Fibroblast of skin of left quadriceps (primary cell): ENCODE data around the gene TRIM5.
A peak's percentile ranks its signal among the peaks of the same experiment; 100 is the strongest.
"Not testable (repeated sequence)": the region's sequence is repeated elsewhere in the genome, so short reads cannot be mapped to it uniquely, and the experiment has no call there.

Experiments used
- DNase-seq, 2 experiments: peaks; one replicate each; pipeline ENCODE4 v3.0.0-alpha.2; 2013; ENCODE audit warnings: low read depth in 2 of 2

TRIM5 gene, protein sequence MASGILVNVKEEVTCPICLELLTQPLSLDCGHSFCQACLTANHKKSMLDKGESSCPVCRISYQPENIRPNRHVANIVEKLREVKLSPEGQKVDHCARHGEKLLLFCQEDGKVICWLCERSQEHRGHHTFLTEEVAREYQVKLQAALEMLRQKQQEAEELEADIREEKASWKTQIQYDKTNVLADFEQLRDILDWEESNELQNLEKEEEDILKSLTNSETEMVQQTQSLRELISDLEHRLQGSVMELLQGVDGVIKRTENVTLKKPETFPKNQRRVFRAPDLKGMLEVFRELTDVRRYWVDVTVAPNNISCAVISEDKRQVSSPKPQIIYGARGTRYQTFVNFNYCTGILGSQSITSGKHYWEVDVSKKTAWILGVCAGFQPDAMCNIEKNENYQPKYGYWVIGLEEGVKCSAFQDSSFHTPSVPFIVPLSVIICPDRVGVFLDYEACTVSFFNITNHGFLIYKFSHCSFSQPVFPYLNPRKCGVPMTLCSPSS

DNA sequence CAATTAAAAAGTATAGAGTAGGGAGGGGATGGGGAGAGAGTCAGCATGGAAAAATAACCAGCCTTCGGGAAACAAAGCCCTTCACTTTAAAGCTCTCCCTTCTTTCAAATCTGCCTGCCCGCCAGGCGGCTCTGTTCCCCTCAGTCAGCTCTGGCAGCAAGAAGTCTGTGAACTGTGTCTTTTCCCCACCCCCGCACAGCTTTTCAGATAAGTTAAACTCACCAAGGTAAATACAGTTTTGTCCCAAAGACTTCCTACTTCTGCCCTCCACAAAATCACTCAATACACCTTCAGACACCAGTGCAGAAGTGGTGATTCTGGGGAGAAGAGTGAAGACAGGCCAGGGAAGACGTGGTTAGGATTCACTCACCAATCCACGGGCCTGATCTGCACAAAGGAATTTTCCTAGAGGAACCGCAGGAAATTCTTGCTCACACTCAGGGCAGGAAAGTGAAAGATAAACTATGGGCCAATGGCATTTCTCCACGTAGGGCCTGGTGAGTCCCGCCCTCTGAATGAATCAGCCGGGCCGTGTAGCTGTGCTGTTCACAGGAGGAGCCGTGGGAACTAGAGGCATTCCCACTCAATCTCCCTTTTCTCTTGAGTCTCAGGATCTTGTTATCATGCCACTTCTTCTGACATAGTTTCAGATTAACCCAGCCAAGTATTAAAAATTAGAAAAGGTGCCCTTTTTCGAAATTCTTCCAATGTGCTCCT is at the start of gene TRIM5:
Gene TRIM5, minus strand, starts transcription at position 429 of the 717 bp plus-strand sequence. CDS start 4,897 bp downstream, outside the sequence.
- peak; percentile 94 to 95 for DNase-seq

DNA sequence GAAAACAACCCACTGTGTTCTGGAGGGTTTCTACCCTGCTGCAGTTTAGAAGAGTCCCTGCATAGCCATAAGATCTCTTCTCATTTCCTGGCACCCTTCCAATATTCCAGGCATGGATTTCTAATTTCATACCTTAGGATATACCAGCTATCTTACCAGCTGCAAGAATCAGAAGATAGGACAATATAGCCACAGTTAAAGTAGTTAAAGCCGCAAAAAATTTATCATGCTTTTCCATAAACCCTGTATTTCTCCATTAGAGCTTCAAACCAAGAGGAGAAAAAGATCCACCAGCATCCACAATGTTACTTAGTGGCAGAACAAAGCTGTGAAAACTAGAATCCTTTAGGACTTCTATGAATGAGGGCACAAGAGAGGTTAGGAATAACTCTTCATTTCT is 42.8 kb upstream of the TRIM5 start:
- no peak for DNase-seq

DNA sequence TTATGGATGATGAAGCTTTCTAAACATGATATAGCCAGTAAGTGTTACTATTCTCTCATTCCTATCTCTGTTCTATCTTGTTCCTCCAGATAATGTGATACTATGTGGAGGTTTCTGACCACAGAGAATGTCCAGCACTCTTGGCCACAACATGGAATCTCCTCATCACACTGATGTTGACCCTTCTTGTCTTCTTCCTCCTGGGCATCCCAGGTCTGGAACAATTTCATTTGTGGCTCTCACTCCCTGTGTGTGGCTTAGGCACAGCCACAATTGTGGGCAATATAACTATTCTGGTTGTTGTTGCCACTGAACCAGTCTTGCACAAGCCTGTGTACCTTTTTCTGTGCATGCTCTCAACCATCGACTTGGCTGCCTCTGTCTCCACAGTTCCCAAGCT is 41.5 kb upstream of the TRIM5 start:
- no peak for DNase-seq

DNA sequence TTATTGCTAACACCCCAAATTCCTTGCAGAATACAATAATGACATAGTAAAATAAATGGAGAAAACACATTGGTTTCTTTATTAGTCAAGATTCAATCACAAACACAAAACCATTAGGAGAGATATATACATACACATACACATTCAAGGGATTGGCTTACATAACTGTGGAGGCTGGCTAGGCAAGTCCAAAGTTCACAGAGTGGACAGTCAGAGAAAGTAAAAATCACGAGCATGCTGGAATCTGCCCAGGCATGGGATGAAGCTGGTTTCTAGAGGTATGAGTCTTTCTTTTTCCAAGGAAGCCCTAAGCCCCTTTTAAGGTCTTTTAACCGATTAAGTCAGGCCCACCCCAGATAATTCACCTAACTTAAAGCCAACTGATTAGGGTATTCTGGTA is 37.7 kb upstream of the TRIM5 start:
- DNase-seq: no peak

DNA sequence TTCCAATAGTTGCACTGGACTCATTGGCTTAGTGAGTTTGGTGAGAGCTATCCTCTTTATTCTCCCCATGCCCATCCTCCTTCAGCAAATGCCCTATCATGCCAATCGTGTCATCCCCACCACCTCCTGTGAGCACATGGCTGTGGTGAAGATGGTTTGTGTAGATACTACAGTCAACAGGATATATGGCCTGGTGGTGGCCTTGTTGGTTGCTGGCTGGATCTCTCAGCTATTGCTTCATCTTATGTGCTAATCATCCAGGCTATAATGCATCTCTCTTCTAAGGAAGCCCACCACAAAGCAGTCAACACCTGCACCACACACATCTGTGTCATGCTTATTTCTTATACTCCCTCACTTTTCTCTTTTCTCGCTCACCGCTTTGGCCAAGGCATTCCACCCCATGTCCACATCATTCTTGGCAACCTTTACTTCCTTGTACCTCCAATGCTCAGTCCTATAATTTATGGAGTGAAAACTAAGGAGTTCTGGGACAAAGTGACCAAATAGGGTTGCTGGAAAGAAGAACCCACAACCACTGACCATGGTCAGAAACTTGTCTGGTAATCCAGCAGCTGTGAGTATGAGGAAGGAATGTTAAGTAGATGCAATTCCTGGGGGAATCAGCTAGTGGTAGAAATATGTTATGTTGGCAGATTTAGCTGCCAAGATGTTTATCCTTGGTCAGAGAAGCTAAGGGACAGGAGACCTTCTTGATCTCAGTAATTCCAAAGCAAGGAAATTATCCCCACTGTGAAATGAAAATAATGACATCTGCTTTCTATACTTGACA is 35.0 kb upstream of the TRIM5 start:
- no peak for DNase-seq

DNA sequence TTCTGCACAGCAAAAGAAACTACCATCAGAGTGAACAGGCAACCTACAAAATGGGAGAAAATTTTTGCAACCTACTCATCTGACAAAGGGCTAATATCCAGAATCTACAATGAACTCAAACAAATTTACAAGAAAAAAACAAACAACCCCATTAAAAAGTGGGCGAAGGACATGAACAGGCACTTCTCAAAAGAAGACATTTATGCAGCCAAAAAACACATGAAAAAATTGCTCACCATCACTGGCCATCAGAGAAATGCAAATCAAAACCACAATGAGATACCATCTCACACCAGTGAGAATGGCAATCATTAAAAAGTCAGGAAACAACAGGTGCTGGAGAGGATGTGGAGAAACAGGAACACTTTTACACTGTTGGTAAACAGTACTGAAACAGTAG is 31.6 kb upstream of the TRIM5 start:
- DNase-seq: not testable (repeated sequence)

DNA sequence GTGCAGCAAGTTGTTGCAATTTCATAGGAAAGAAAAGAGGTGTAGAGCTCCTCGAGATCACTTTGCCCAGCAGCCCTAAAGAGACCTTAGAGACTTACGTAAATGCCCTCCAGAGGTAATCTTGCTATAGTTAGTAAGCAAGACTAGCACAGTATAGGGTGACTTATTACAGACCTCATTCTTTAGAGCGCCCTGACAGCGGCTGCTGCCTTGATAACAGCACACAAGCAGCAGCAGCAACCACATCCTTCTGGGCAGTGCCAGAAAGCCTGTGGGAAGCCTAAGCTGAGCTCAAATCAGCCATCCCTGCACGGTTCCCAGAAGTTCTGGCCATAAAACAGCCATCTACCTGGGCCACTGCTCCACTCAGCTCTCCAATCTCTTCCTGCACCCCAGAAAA is 28.8 kb upstream of the TRIM5 start:
- no peak for DNase-seq

DNA sequence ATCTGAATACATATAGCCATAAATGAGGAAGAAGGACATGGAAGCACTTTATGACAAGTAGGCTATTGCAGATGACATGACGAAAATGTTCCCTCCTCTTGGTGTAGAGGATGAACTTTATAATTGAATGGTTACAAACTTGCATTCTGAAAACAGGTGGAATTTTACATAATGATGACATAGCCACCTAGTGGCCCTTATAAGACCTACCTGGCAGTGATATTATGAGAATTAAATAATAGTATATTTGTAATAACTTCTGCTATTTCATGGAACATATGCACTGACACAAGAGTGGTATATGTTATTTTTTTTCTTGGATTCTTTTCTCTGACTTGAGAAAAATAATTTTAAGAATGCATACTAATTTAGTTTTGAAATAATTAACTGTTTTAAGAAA is 27.6 kb upstream of the TRIM5 start:
- DNase-seq: no peak

DNA sequence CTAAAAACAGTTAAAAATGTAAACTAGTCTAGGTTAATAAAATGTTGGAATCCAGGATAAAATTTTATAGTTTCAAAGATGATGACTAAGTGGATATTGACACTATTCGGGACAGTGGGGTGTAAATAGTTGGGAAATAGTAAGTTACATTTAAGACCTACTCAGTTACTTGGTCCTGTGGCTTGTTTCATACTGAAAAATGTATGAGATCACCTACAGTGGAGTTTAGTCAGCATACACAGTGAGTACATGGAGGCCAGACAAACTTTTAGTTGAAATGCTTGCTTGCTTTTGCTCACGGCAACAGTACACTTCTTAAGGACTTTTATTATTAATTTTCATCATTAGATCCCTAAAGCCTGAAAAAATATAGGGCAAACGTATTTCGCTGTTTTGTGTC is 20.8 kb upstream of the TRIM5 start:
- DNase-seq: no peak

DNA sequence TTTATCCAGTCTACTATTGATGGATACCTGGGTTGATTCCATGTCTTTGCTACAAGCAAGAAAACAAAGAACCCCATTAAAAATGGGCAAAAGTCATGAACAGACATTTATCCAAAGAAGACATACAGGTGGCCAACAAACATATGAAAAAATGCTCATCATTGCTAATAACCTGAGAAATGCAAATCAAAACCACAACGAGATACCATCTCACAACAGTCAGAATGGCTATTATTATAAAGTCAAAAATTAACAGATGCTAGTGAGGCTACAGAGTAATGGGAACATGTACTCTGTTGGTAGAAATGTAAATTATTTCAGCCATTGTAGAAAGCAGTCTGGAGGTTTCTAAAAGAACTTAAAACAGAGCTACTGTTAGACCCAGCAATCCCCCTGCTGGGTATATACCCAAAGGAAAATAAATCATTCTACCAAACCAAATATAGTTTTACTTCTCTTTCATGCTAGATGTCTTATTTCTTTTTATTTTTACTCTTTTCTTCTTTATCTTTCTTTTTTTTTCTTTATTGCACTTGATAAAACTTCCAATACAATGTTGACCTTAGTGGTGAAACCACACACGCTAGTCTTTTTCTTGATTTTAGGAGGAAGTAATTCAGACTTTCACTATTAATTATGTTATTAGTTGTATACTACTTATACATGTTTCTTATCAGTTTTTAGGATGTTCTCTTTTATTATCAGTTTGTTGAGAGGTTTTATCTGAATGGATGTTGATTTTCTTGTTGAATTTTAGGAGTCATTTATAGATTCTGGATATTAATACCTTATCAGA is 19.1 kb upstream of the TRIM5 start:
- no peak for DNase-seq

DNA sequence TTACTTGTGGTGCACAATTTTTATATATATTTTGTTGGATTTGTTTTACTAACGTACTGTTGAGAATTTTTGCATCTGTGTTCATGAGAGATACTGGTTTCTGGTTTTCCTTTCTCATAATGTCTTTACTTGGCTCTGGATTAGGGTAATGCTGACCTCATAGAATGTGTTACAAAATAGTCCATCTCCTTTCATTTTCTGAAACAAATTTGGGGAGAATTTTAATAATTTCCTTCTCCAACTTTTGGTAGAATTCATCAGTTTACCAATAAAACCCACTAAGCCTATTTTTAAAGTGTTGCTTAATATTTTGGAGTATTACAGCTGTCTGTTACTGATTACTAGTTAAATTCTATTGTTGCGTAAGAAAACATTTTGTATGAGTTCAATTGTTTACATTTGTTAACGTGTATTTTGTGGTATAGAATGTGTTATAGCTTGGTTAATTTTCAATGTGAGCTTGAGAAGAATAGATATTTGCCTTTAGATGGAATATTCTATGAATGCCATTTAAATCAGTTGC is 16.2 kb upstream of the TRIM5 start:
- DNase-seq: no peak

DNA sequence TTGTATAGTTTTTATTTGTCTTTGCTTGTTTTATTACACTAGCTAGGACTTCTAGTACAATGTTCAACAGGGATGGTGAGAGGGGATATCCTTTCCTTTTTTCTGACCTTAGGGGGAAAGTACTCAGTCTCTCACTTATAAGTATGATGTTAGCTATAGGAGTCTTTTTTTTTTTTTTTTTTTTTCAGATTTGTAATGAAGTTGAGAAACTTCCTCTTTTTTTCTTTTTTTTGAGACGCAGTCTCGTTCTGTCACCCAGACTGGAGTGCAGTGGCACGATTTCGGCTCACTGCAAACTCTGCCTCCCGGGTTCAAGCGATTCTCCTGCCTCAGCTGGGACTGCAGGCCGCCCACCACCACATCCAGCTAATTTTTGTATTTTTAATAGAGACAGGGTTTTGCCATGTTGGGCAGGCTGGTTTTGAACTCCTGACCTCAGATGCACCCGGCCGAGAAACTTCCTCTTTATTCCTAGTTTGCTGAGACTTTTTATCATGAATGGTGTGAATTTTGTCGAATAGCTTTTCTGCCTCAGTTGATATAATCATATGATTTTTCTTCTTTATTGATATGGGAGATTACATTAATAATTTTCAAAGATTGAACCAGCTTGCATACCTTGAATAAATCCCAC is 15.7 kb upstream of the TRIM5 start:
- DNase-seq: no peak

DNA sequence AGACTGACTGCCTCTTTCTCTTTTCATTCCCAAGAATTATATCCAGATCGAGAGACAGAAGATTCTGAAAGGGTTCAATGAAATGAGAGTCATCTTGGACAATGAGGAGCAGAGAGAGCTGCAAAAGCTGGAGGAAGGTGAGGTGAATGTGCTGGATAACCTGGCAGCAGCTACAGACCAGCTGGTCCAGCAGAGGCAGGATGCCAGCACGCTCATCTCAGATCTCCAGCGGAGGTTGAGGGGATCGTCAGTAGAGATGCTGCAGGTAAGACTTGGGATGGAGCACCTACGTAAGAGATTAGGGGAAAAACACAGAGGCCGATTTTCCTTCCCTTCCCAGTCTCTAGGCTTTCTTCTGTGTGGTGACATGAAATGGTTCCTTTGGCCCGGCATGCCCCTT is 13.4 kb upstream of the TRIM5 start:
- DNase-seq: no peak

DNA sequence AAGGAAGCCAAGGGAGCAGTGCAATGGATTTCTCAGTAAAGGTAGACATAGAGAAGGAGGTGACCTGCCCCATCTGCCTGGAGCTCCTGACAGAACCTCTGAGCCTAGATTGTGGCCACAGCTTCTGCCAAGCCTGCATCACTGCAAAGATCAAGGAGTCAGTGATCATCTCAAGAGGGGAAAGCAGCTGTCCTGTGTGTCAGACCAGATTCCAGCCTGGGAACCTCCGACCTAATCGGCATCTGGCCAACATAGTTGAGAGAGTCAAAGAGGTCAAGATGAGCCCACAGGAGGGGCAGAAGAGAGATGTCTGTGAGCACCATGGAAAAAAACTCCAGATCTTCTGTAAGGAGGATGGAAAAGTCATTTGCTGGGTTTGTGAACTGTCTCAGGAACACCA is 11.3 kb upstream of the TRIM5 start:
- DNase-seq: no peak

DNA sequence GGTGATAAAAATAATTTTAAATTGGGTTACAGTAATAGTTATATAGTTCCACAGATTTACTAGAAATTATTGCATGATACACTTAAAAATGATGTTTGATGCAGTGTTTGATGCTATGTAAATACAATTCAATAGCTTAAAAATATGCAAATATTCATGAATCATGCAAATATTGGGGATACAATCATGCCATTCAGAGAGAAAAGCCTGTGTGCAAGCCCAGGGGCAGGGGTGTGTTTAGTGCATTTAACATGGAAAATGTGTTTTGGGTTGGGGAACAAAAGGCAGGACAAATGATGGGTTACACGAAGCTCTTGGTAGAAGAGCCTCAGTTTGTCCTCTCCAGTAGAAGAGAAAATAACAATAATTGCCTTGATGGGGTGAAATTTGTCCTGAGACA is 10.7 kb upstream of the TRIM5 start:
- DNase-seq: no peak

DNA sequence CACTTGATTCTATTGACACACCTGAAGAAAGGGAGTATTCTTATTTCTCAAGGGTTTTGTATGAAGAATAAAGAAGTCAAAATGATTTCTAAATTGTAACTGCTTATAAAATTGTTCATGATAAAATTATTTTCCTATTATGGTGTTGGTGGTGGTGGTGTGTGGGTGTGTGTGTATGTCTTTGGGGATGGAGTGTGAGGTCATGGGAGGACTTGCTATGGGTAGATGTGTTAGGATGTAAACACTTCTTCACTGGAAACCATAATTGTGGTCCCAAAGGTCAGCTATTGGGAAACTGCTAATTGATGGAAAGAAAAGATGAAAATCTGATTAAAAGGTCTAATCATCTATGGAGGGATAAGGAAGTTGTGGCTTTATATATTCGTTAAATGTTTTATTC is 9.8 kb upstream of the TRIM5 start:
- no peak for DNase-seq

DNA sequence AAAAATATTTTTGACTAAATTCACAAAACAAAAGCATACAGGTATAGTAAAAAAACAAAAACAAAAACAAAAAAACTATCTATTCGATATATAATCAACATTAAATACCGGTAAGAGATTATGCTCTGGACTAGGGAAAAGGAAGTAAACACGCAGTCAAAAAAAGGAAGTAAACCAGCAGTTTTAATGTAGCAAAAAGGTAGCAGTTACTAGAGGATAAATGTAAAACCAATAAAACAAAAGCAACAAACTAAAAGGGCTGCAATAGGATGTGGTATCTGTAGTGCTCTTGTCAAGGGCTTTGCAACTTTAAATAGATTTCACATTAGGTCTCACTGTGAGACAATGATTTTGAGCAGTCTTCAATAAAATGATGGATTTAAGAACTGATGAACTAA is 7.1 kb upstream of the TRIM5 start:
- no peak for DNase-seq

DNA sequence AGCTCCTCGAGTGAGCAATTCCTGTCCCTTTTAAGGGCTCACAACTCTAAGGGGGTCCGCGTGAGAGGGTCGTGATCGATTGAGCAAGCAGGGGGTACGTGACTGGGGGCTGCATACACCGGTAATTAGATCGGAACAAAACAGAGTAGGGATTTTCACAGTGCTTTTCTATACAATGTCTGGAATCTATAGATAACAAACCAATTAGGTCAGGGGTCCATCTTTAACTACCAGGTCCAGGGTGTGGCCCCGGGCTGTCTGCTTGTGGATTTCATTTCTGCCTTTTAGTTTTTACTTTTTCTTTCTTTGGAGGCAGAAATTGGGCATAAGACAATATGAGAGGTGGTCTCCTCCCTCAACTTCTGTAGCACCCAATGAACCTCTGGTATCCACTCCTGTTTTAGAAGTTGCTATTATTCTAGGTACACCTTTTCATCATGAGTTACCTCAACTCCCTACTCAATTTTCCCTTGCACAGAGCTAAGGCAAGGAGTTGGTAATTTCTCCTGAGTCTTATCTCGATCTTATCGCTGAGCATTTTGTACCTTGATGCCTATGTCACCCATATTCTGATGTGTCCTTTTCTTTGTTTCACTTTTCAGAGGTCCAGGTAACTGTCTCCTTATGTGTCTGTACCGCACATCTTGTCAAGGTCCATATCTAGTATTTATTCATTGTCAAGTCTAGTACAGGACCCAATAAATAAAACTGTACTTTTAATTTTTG is 6.5 kb upstream of the TRIM5 start:
- not testable (repeated sequence) for DNase-seq

DNA sequence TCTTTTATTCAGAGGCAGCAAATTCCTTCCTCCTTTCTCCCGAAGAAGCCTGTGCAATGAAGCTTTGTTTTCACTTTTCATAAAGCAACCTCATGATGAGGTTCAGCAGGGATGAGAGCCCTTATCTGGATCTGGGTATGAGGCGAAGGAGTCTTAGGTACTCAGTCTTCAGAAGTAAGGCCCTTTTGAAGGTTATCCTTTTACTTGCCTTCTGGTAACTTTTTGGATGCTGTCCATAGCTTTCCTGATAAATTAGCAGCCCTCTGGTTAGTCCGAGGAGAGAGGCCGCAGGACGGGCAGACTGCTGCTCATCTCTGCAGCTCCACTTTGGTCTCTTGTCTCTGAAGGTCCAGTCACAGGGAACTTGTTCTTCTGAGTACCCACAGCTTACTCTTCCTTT is 5.9 kb upstream of the TRIM5 start:
- DNase-seq: no peak

DNA sequence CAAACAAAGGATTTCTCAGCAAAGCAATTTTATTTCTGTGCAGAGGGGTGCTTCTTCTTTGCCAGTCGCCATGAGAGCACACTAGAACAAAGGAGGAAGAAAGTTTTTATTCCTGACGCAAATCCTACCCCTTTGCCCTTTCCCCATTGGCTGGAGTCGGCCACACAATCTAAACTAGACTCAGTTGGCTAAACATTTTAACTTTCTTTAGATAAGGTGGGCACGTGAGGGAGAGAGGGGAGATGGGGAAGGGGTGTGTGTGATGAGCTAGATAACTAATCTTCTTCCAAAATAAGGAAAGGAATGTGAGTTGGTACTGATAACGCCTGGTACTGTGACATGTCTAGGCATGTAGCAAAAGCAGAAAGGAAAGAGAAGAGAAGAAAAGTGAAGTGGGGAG is 5.3 kb upstream of the TRIM5 start:
- no peak for DNase-seq
